Endometrium (tissue), 2 donors: ENCODE measurements around the gene PEAK1.
"Not testable (repeated sequence)": the region's sequence is repeated elsewhere in the genome, so short reads cannot be mapped to it uniquely, and the experiment has no call there.

ENCODE experiments used
- FAIRE-seq: peaks from 2 replicates; lab custom pipeline; 2012; peaks lifted over from hg19 to GRCh38; lab: Jason Lieb, UNC
- donor health status: control.
- donor health status: control.

PEAK1 gene

GRCh38 chr15:77225646-77226045, 194.3 kb downstream of the PEAK1 start:
- FAIRE-seq: no peak

- FAIRE-seq: no peak
Observed at GRCh38 chr15:77225088-77225487, 194.8 kb downstream of the PEAK1 start.

- FAIRE-seq: no peak
Observed at GRCh38 chr15:77224352-77224751, 195.6 kb downstream of the PEAK1 start.

- FAIRE-seq: no peak
Observed at GRCh38 chr15:77221708-77222107, 198.2 kb downstream of the PEAK1 start.

- FAIRE-seq: no peak
Observed at GRCh38 chr15:77221174-77221573, 198.7 kb downstream of the PEAK1 start.

- FAIRE-seq: peak; percentile 79
Observed at GRCh38 chr15:77219841-77220240, 200.1 kb downstream of the PEAK1 start.

- FAIRE-seq: no peak
Observed at GRCh38 chr15:77209221-77209620, 210.7 kb downstream of the PEAK1 start.

- FAIRE-seq: no peak
Observed at GRCh38 chr15:77208241-77208640, 211.7 kb downstream of the PEAK1 start.

- no peak for FAIRE-seq
Observed at GRCh38 chr15:77201665-77202064, 218.2 kb downstream of the PEAK1 start.

GRCh38 chr15:77196381-77196780, 223.5 kb downstream of the PEAK1 start:
- FAIRE-seq: no peak

- no peak for FAIRE-seq
Observed at GRCh38 chr15:77195586-77195985, 224.3 kb downstream of the PEAK1 start.

GRCh38 chr15:77192451-77192850, 227.5 kb downstream of the PEAK1 start:
- FAIRE-seq: no peak

GRCh38 chr15:77191230-77191834, 228.6 kb downstream of the PEAK1 start:
- no peak for FAIRE-seq

GRCh38 chr15:77187751-77188464, 232.0 kb downstream of the PEAK1 start:
- no peak for FAIRE-seq

- no peak for FAIRE-seq
Observed at GRCh38 chr15:77186594-77187011, 233.3 kb downstream of the PEAK1 start.

GRCh38 chr15:77185242-77185785, 234.6 kb downstream of the PEAK1 start:
- FAIRE-seq: no peak

- FAIRE-seq: not testable (repeated sequence)
Observed at GRCh38 chr15:77184352-77184751, 235.6 kb downstream of the PEAK1 start.

- FAIRE-seq: no peak
Observed at GRCh38 chr15:77183066-77183465, 236.8 kb downstream of the PEAK1 start.

GRCh38 chr15:77181305-77182074, 238.4 kb downstream of the PEAK1 start:
- no peak for FAIRE-seq

- FAIRE-seq: no peak
Observed at GRCh38 chr15:77180757-77181156, 239.1 kb downstream of the PEAK1 start.

- no peak for FAIRE-seq
Observed at GRCh38 chr15:77180270-77180669, 239.6 kb downstream of the PEAK1 start.

GRCh38 chr15:77179541-77179998, 240.3 kb downstream of the PEAK1 start:
- FAIRE-seq: no peak

- FAIRE-seq: no peak
Observed at GRCh38 chr15:77178411-77178810, 241.5 kb downstream of the PEAK1 start.
